HEK293 (cell line): ENCODE data around the gene KRTAP5-9.
A peak's percentile ranks its signal among the peaks of the same experiment; 100 is the strongest.

Experiments
- CTCF ChIA-PET: fragments of 350-600 bp; formaldehyde crosslinking; extraction: SDS; loops from one replicate; lab custom pipeline; 2021; ENCODE audit warnings: antibody characterized with exemption; lab: Yijun Ruan, JAX
- POLR2A ChIA-PET: fragments of 300-600 bp; formaldehyde crosslinking; extraction: SDS; loops from one replicate; lab custom pipeline; 2020; ENCODE audit warnings: antibody characterized with exemption, inconsistent platforms; lab: Yijun Ruan, JAX
- H3K27ac ChIP-seq: fragments of 200-500 bp; sonication (Bioruptor generic); 2 replicates; pipeline ENCODE4 v1.5.1; 2014; ENCODE audit warnings: low read depth, low read length, control low read depth, inconsistent platforms; ENCODE audit errors: extremely low read depth
- H3K36me3 ChIP-seq, 2 experiments: fragments of 200-500 bp in 1 of 2; sonication (Bioruptor generic) in 1 of 2; 1 replicate in 1 of 2; 2 replicates in 1 of 2; pipeline ENCODE4 v1.5.1; 2014 to 2017; ENCODE audit warnings: inconsistent platforms in 2 of 2, low read length in 2 of 2; ENCODE audit not compliant: control insufficient read depth in 2 of 2, insufficient read depth in 1 of 2
- H3K4me1 ChIP-seq: fragments of 200-500 bp; sonication (Bioruptor generic); 2 replicates; pipeline ENCODE4 v1.5.1; 2014; ENCODE audit warnings: mild to moderate bottlenecking, low read length, inconsistent platforms; ENCODE audit not compliant: control insufficient read depth, insufficient read depth
- H3K4me3 ChIP-seq: 2 replicates; pipeline ENCODE4 v1.5.1; 2011; ENCODE audit warnings: low read depth, mild to moderate bottlenecking, control low read depth, low read length, moderate library complexity
- H3K9me3 ChIP-seq: fragments of 200-500 bp; sonication (Bioruptor generic); 2 replicates; pipeline ENCODE4 v1.5.1; 2014; ENCODE audit warnings: low read depth, low read length, inconsistent platforms; ENCODE audit not compliant: control insufficient read depth, insufficient read depth
- KLF1 ChIP-seq: fragments of 450-650 bp; formaldehyde crosslinking; IDR thresholded peaks from 2 replicates; pipeline ENCODE4 v1.5.1; 2016; ENCODE audit warnings: missing biosample characterization, missing genetic modification characterization
- YY2 ChIP-seq: fragments of 450-650 bp; formaldehyde crosslinking; IDR thresholded peaks from 2 replicates; pipeline ENCODE4 v1.5.1; 2016; ENCODE audit warnings: missing biosample characterization, missing genetic modification characterization
- ZBTB11 ChIP-seq: fragments of 450-650 bp; formaldehyde crosslinking; conservative IDR thresholded peaks from 2 replicates; pipeline ENCODE4 v1.5.1; 2016; ENCODE audit warnings: low read depth, missing biosample characterization, missing genetic modification characterization
- ZNF133 ChIP-seq: fragments of 450-650 bp; formaldehyde crosslinking; IDR thresholded peaks from 2 replicates; pipeline ENCODE4 v1.5.1; 2016; ENCODE audit warnings: missing biosample characterization, missing genetic modification characterization
- ZNF18 ChIP-seq: fragments of 450-650 bp; formaldehyde crosslinking; IDR thresholded peaks from 2 replicates; pipeline ENCODE4 v1.5.1; 2016; ENCODE audit warnings: missing biosample characterization, missing genetic modification characterization
- ZNF510 ChIP-seq: fragments of 450-650 bp; formaldehyde crosslinking; IDR thresholded peaks from 2 replicates; pipeline ENCODE4 v1.5.1; 2018; ENCODE audit warnings: mild to moderate bottlenecking, missing genetic modification characterization, missing biosample characterization; ENCODE audit not compliant: insufficient replicate concordance
- ZNF514 ChIP-seq: fragments of 450-650 bp; formaldehyde crosslinking; IDR thresholded peaks from 2 replicates; pipeline ENCODE4 v1.5.1; 2016; ENCODE audit warnings: missing biosample characterization, missing genetic modification characterization
- ZNF555 ChIP-seq: fragments of 450-650 bp; formaldehyde crosslinking; conservative IDR thresholded peaks from 2 replicates; pipeline ENCODE4 v1.5.1; 2017; ENCODE audit warnings: missing biosample characterization, mild to moderate bottlenecking, missing genetic modification characterization, inconsistent platforms
- ZNF571 ChIP-seq: fragments of 450-650 bp; formaldehyde crosslinking; IDR thresholded peaks from 2 replicates; pipeline ENCODE4 v1.5.0; 2017; ENCODE audit warnings: missing biosample characterization, missing genetic modification characterization
- ZNF610 ChIP-seq: fragments of 450-650 bp; formaldehyde crosslinking; IDR thresholded peaks from 2 replicates; pipeline ENCODE4 v1.5.1; 2016; ENCODE audit warnings: missing biosample characterization, missing genetic modification characterization, borderline replicate concordance
- ZNF654 ChIP-seq: fragments of 450-650 bp; formaldehyde crosslinking; IDR thresholded peaks from 2 replicates; pipeline ENCODE4 v1.5.1; 2016; ENCODE audit warnings: low read depth, missing biosample characterization, missing genetic modification characterization
- ZNF707 ChIP-seq: fragments of 450-650 bp; formaldehyde crosslinking; IDR thresholded peaks from 2 replicates; pipeline ENCODE4 v1.5.1; 2016; ENCODE audit warnings: missing biosample characterization, missing genetic modification characterization
- ZNF768 ChIP-seq: fragments of 450-650 bp; formaldehyde crosslinking; IDR thresholded peaks from 2 replicates; pipeline ENCODE4 v1.5.1; 2018; ENCODE audit warnings: missing biosample characterization, mild to moderate bottlenecking, missing genetic modification characterization
- ZNF776 ChIP-seq: fragments of 450-650 bp; formaldehyde crosslinking; IDR thresholded peaks from 2 replicates; pipeline ENCODE4 v1.5.0; 2017; ENCODE audit warnings: missing biosample characterization, missing genetic modification characterization, borderline replicate concordance
- ZNF843 ChIP-seq: fragments of 450-650 bp; formaldehyde crosslinking; IDR thresholded peaks from 2 replicates; pipeline ENCODE4 v1.5.1; 2016; ENCODE audit warnings: missing biosample characterization, missing genetic modification characterization
- ZSCAN5A ChIP-seq: fragments of 450-650 bp; formaldehyde crosslinking; IDR thresholded peaks from 2 replicates; pipeline ENCODE4 v1.5.1; 2016; ENCODE audit warnings: missing biosample characterization, missing genetic modification characterization
- TF ChIP-seq, protein P1 (sequence below): fragments of 450-650 bp; formaldehyde crosslinking; IDR thresholded peaks from 2 replicates; pipeline ENCODE4 v1.5.1; 2017; ENCODE audit warnings: missing biosample characterization, missing genetic modification characterization
- TF ChIP-seq, protein P2 (sequence below): fragments of 450-650 bp; formaldehyde crosslinking; IDR thresholded peaks from 2 replicates; pipeline ENCODE4 v1.5.1; 2016; ENCODE audit warnings: missing biosample characterization, missing genetic modification characterization

The KRTAP5-9 gene

GRCh38 chr11:71555508-71555907 is 7.3 kb downstream of the KRTAP5-9 start:
- ChIA-PET CTCF (no interaction called here), POLR2A (no interaction called here)
- H3K9me3 ChIP-seq: no peaks in the 10 kb centered on the region
- H3K4me1 ChIP-seq: no peaks in the 10 kb centered on the region
- no peak overlapping the region for H3K27ac ChIP-seq
- H3K36me3 ChIP-seq: no peaks in the 10 kb centered on the region
- H3K4me3 ChIP-seq: no peak overlapping the region
- no peak for TF ChIP-seq YY2 (tag by site-specific recombination)
- no peak for TF ChIP-seq ZNF18 (tag by site-specific recombination)
- no peak for TF ChIP-seq ZNF707 (tag by site-specific recombination)
- no peak for TF ChIP-seq ZNF514
- no peak for TF ChIP-seq ZNF510
- TF ChIP-seq, all 188 proteins: peak for 0

GRCh38 chr11:71556018-71556417 is 7.8 kb downstream of the KRTAP5-9 start:
- Histone ChIP-seq H3K4me3 (no peak overlapping the region), H3K27ac (no peak overlapping the region), H3K9me3 (no peaks in the 10 kb centered on the region), H3K4me1 (no peaks in the 10 kb centered on the region), H3K36me3 (no peaks in the 10 kb centered on the region)
- POLR2A ChIA-PET: no interaction called here
- no peak for TF ChIP-seq ZNF654
- TF ChIP-seq ZNF768 (tag by site-specific recombination): no peak
- TF ChIP-seq, protein P1, sequence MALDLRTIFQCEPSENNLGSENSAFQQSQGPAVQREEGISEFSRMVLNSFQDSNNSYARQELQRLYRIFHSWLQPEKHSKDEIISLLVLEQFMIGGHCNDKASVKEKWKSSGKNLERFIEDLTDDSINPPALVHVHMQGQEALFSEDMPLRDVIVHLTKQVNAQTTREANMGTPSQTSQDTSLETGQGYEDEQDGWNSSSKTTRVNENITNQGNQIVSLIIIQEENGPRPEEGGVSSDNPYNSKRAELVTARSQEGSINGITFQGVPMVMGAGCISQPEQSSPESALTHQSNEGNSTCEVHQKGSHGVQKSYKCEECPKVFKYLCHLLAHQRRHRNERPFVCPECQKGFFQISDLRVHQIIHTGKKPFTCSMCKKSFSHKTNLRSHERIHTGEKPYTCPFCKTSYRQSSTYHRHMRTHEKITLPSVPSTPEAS (tag by site-specific recombination): peak; percentile 83
- CTCF ChIA-PET: no interaction called here

GRCh38 chr11:71557257-71557656 is 9.0 kb downstream of the KRTAP5-9 start:
- no peaks in the 10 kb centered on the region for H3K9me3 ChIP-seq
- no peak overlapping the region for H3K27ac ChIP-seq
- H3K4me3 ChIP-seq: no peak overlapping the region
- H3K36me3 ChIP-seq: no peaks in the 10 kb centered on the region
- CTCF ChIA-PET: no interaction called here
- POLR2A ChIA-PET: no interaction called here
- TF ChIP-seq ZSCAN5A (tag by site-specific recombination) (no peak), ZNF776 (tag by site-specific recombination) (no peak), KLF1 (no peak), ZNF133 (tag by site-specific recombination) (no peak), ZBTB11 (tag by site-specific recombination) (no peak), ZNF571 (tag by site-specific recombination) (no peak), ZNF514 (no peak), ZNF610 (tag by site-specific recombination) (no peak), ZNF843 (tag by site-specific recombination) (no peak), ZNF555 (tag by site-specific recombination) (no peak)
- TF ChIP-seq, protein P2, sequence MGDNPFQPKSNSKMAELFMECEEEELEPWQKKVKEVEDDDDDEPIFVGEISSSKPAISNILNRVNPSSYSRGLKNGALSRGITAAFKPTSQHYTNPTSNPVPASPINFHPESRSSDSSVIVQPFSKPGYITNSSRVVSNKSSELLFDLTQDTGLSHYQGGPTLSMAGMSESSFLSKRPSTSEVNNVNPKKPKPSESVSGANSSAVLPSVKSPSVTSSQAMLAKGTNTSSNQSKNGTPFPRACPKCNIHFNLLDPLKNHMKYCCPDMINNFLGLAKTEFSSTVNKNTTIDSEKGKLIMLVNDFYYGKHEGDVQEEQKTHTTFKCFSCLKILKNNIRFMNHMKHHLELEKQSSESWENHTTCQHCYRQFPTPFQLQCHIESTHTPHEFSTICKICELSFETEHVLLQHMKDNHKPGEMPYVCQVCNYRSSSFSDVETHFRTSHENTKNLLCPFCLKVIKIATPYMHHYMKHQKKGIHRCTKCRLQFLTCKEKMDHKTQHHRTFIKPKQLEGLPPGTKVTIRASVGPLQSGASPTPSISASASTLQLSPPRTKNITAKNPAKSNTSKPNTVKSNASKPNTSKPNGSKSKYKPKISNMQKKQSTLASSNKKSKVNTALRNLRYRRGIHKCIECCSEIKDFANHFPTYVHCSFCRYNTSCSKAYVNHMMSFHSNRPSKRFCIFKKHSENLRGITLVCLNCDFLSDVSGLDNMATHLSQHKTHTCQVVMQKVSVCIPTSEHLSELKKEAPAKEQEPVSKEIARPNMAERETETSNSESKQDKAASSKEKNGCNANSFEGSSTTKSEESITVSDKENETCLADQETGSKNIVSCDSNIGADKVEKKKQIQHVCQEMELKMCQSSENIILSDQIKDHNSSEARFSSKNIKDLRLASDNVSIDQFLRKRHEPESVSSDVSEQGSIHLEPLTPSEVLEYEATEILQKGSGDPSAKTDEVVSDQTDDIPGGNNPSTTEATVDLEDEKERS: no peak
- TF ChIP-seq, all 188 proteins: peak for 0
- H3K4me1 ChIP-seq: no peaks in the 10 kb centered on the region
